GM10248 (cell line): ENCODE results near the gene CXCL5.

Experiments used
- CTCF ChIA-PET: fragments of 300-600 bp; sonication (Branson Sonifier 250); formaldehyde crosslinking; extraction: SDS; loops from one replicate; lab custom pipeline; 2021; ENCODE audit warnings: antibody characterized with exemption; lab: Yijun Ruan, JAX
- POLR2A ChIA-PET: fragments of 350-650 bp; sonication (Branson Sonifier 250); formaldehyde crosslinking; extraction: SDS; loops from one replicate; lab custom pipeline; 2020; ENCODE audit warnings: antibody characterized with exemption; lab: Yijun Ruan, JAX
- DNase-seq: peaks from one replicate; pipeline ENCODE4 v3.0.0; 2012; ENCODE audit errors: extremely low spot score
- CTCF ChIP-seq: IDR thresholded peaks from 2 replicates; pipeline ENCODE4 v1.5.1; 2012; ENCODE audit warnings: mild to moderate bottlenecking, low read depth; ENCODE audit errors: extremely low read depth, missing control alignments, control extremely low read depth

The CXCL5 gene

DNA sequence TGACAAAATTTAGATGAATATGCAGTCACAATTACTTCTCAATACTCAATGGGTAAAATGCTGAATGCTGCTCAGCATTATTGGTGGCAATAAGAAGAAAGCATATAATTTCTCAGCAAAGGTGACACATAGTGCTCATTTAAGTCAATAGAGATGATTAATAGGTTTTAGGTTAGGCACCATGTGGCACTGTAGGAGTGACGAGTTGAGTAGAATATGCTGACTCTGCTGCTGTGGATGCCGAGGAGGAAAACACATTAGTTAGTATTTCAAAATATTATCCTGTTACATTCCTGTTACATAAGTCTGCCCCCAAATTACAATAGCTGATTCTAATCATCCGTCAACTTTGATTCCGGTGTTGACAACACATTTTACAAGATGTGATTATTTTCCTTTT is 13.7 kb upstream of the CXCL5 start:
- no peak for TF ChIP-seq CTCF
- no peak for DNase-seq
- POLR2A ChIA-PET = no interaction called here
- CTCF ChIA-PET = no interaction called here

DNA sequence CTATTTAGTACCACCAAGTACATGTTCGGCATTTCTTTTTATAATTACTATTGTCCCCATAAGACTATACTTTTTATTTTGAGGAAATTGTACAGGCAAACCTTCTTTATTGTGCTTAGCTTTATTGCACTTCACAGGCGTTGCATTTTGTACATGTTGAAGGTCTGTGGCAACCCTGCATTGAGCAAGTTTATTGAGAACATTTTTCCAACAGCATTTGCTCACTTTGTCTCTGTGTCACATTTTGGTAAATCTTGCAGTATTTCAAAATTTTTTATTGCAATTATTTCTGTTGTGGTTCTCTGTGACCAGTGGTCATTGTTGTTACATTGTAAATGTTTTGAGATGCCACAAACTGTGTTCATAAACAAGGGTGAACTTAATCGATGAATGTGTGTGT is 10.8 kb upstream of the CXCL5 start:
- no peak for TF ChIP-seq CTCF
- DNase-seq = no peak
- CTCF ChIA-PET = interaction anchor here (1.0 kb wide), 1 partner anchor 10 kb away, joined by 3 read pairs; no protein-coding TSS in a partner anchor
- POLR2A ChIA-PET = no interaction called here

DNA sequence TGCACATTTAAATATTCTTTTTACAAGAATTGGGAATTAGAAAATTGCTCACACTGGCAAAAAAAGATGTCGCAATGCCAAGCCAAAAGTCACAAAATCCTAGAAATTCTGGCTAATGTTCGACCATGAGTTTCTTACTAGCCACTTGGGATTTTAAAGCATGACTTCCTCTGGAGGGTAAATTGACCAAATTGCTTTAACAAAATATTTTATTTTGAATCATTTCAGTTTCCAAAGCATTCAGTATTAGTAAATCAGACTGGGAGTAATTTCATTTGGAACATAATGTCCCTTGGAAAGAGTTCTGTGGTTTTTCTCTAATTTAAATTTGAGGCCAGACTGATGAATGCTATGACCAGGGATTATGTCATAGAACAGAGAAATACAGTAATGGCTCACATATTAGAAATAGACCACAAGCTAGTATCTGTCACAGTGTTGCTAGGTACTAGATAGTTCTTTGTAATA is 7.6 kb upstream of the CXCL5 start:
- no peak for TF ChIP-seq CTCF
- ChIA-PET CTCF (interaction anchor here (1.0 to 2.0 kb wide), 3 partner anchors 10 to 32 kb away, joined by 3 to 6 read pairs (median 3); partner anchors contain the start of gene CXCL3), POLR2A (no interaction called here)
- no peak for DNase-seq

DNA sequence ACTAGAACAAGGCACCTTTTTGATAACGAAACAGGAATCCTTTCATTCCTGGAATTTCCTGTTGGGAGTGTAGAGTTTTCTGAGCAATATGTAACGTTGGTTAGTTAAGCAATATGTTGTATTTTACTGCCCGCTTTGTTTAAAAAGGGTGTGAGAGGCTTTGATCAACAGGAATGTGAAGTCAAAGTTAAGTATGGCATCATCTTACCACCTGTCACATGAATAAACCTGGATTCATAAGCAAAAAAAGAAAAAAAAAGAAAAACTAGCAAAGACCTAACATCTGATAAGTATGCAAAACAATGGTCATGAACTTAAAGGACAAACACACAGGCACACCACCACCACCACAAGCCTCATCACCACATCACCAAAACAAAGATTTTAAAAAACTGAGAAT is 7.1 kb upstream of the CXCL5 start:
- ChIA-PET POLR2A (no interaction called here), CTCF (no interaction called here)
- TF ChIP-seq CTCF = no peak
- DNase-seq = no peak

- DNase-seq = no peak
- no peak for TF ChIP-seq CTCF
- CTCF ChIA-PET = no interaction called here
- POLR2A ChIA-PET = no interaction called here
Measured at GRCh38 chr4:74004668-74005067, 6.2 kb upstream of the CXCL5 start.

- DNase-seq = no peak
- ChIA-PET POLR2A (no interaction called here), CTCF (no interaction called here)
Measured at GRCh38 chr4:74000301-74000700, 1.8 kb upstream of the CXCL5 start.

More at GRCh38 chr4:74000301-74000700, 1.8 kb upstream of the CXCL5 start:
- no peak for TF ChIP-seq CTCF
